K562 treated with DMSO at 1 percent for 12 hours (cell line): ENCODE results near the gene DECR2. TPM values are rescaled to one million over a fixed set of nuclear protein-coding genes. Genes with fewer than 3 reads are reported as not detected.

Experiments
- total RNA-seq: library from RNA; unstranded; fragments of 300-600 nt; gene quantifications from 2 replicates; pipeline ENCODE4 v1.2.3, GENCODE V29; 2022; ENCODE audit not compliant: insufficient read depth

The DECR2 gene, protein sequence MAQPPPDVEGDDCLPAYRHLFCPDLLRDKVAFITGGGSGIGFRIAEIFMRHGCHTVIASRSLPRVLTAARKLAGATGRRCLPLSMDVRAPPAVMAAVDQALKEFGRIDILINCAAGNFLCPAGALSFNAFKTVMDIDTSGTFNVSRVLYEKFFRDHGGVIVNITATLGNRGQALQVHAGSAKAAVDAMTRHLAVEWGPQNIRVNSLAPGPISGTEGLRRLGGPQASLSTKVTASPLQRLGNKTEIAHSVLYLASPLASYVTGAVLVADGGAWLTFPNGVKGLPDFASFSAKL
- 36.2 and 36.4 TPM in 2 replicates for total RNA-seq

DNA sequence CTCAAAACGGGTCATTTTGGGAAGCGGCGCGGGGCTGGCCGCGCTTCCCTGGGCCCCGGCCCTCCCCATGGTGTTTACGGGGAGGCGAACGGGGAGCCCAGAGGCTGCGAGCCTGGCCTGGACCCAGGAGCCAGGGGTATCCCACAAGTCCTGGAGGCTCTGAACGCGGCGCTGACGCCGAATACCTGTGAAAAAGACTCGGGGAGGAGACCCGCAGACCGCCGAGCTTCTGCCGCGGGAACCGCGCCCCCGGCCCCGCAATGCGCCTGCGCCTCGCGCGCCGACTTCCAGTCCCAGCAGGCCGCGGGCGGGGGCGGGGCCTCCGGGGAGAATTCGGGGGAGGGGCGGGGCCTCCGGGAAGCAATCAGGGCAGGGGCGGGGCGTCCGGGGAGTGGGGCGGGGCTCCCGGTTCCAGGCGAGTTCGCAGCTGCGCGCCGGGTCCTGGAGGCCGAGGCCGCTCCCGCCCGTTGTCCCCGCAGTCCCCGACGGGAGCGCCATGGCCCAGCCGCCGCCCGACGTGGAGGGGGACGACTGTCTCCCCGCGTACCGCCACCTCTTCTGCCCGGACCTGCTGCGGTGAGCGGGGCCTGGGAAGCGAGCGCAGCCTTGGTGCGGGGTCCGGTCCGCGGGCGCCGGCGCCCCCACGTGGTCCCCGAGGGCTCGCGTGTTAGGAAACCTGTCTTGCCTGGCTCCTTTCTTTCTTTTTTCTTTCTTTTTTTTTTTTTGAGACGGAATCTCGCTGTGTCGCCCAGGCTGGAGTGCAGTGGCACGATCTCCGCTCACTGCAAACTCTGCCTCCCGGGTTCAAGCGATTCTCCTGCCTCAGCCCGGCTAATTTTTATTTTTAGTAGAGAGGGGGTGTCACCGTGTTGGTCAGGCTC lies at the start of gene DECR2:
TSS of gene DECR2 (plus strand) at position 418 of the 881 bp plus-strand sequence. CDS start at position 497, 79 bp downstream.

DNA sequence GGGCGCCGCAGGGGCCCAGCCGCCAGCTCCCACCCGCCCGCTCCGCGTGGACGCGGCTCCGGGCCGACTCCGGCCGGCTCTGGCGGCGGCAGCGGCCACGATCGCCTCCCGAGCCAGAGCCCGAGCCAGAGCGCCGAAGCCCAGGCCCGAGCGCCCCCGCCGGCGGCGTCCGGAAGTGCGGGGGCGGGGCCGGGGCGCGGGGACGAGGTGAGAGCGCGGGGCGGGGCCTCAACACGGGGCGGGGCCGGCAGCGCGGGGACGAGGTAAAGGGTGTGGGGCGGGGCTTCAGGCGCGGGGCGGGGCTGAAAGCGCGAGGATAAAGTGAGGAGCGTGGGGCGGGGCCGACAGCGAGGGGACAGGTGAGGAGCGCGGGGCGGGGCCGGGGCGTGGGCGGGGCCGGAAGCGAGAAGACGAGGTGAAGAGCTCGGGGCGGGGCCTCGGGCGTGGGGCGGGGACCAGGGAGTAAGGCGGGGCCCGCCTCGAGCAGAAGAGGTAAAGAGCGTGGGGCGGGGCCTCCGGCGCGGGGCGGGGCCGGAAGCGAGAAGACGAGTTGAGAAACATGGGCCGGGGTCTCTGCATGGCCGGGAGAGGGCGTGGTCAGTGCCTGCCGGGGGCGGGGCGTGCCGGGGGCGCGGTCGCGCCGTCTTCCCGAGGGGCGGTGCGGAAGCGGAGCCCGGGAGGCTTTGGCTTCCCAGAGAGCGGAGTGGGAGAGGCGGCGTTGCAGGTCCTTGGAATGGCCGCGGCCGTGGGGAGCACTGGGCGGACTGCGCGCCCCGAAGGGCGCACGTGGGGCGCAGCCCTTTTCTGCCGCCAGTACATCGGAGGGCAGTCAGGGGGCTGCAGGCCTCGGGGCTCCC lies 48.9 kb upstream of the DECR2 start, which contains the start of gene AXIN1:
TSS of gene AXIN1 (minus strand) at position 177 of the 857 bp plus-strand sequence. CDS start 5,698 bp downstream, outside the sequence.

DNA sequence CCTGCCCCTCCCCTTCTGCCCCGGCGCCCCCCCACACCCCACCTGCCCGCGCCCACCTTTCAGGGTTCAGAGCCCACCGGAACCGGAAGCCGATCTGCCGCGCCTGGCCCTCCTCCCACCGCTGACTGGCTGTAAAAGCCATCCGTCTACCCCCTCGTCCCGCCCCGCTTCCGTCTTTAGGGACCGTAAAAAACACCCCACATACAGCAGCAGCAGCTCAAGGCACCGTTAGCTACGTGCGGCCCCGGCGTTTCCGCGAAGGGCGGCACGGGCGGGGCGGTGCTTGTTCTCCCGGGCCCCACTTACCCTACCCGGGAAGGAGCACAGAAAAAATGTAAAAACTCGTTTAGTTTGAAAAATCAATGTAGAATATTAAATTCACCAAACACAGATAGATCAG lies 31.2 kb upstream of the DECR2 start, which contains the start of gene MRPL28:
TSS of gene MRPL28 (minus strand) at position 96 of the 400 bp plus-strand sequence. CDS start 320 bp downstream, outside the sequence.

DNA sequence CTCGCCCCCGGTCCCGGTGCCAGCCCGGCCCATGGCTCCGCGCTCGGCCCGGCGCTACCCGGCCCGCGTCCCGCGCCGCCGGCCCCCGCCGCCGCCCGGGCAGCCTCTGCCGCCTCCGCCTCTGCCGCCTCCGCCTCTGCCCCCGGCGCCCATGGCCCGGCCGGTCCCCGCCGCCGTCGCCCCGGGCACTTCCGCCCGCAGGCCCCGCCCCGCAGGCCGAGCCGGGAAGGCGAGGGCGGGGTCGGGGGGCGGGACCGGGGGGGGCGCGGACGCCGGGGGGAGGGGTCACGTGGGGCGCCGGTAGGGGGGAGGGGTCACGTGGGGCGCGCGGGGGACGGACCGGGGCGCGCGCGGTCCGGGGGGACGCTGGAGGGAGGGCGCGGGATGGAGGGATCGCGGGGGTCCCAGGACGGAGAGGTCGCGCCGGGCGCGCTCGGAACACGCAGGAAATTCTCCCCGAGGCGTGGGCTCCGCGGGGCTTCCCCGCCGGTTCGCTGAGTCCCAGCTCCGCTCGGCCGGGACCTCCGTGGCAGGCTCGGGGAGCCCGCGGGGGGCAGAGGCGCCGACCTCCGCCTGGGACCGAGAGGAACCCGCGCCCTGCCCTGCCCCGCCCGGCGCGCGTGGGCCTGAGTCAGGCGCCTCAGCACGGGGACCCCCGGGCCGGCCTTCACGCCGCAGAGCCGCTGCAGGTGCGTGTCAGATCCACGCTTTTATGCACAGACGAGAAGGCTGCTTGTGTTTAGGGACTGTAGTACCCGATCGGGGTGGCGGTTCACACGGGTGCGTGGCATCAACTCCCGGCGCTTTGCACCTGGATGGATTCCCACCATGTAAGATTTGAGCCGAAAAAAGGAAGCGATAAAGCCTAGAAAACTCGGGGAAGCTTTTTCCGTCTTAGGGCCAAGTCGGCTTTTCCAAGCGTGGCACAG lies 19.6 kb upstream of the DECR2 start, which contains the start of gene PGAP6:
TSS of gene PGAP6 (minus strand) at position 190 of the 929 bp plus-strand sequence. CDS start at position 33, 157 bp downstream.

DNA sequence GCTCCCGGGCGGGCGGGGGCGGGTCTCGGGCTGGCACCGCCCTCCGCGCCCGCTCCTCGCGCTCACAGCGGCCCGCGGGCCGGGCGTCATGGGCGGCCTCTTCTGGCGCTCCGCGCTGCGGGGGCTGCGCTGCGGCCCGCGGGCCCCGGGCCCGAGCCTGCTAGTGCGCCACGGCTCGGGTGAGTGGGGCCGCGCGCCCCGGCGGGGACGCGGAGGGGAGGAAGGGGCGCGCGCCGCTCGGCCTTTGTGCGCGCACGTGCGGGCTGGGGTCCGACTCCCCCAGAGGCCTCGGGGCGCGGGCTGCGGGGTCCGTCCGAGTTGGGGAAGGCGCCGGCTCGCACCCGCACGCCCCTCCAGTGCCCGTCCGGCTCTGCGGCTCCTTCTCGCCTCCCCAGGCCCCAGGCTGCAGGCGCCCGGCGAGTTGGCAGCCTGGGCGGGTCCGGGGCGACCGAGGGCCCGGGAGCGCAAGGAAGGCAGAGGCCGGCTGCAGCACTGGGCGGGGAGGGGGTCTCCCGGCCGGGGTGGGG lies 4.5 kb upstream of the DECR2 start, which contains the start of gene NME4:
TSS of gene NME4 (plus strand) at position 65 of the 527 bp plus-strand sequence. CDS start at position 89, 24 bp downstream.

DNA sequence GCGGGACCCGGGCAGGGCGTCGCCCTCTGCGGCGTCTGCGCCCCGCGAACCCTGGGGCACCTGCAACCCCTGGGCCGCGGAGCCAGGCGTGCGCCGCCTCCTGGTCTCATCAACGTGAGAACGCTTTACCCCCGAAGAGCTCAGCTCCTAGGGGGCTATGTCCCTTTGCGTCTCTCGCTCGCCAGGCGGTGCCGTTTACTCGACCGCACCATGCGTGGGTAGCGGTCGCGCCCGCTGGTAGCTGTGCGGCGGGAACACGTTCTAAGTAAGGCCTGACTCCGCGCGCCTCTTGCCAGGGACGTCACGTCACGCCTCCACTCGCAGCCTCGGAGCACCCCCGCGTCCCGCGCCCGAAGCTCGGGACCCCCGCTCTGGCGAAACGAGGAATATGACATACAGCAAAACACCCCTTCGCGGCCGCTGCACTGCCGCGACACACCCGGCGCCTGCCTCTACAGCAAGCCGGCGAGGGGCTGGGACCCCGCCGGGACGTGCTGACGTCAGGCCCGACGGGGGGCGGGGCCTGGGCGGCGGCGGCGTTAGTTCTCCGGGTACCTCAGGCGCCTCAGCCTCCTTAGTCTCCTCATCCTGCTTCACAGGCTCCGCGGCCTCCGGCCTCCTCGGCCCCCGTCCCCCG lies 23.5 kb downstream of the DECR2 start, which contains the start of gene RAB11FIP3:
TSS of gene RAB11FIP3 (plus strand) at position 568 of the 637 bp plus-strand sequence. CDS start 358 bp downstream, outside the sequence.

Other genes with a start within 250 kb of the DECR2 start
- gene HBZ, start 249.2 kb upstream of the DECR2 start, total RNA-seq, result 91.5 and 152 TPM in 2 replicates
- not detected in 2 replicates for gene HBM, start 235.9 kb upstream of the DECR2 start, total RNA-seq
- gene HBA2, start 229.0 kb upstream of the DECR2 start, total RNA-seq, result 139 and 152 TPM in 2 replicates
- 556 and 839 TPM in 2 replicates for gene HBA1, start 225.2 kb upstream of the DECR2 start, total RNA-seq
- gene HBQ1, start 221.4 kb upstream of the DECR2 start, total RNA-seq, result 34.4 and 92.7 TPM in 2 replicates
- gene LUC7L, start 172.4 kb upstream of the DECR2 start, total RNA-seq, result 48.4 and 56.4 TPM in 2 replicates
- gene FAM234A, start 167.1 kb upstream of the DECR2 start, total RNA-seq, result 78.1 and 81.9 TPM in 2 replicates
- not detected in 2 replicates for gene RGS11, start 125.9 kb upstream of the DECR2 start, total RNA-seq
- gene ARHGDIG, start 121.3 kb upstream of the DECR2 start, total RNA-seq, result not detected in 2 replicates
- not detected in 2 replicates for gene PDIA2, start 118.7 kb upstream of the DECR2 start, total RNA-seq
- gene AXIN1, start 49.2 kb upstream of the DECR2 start, total RNA-seq, result 28.6 and 39.4 TPM in 2 replicates
- 89.7 and 105 TPM in 2 replicates for gene MRPL28, start 31.3 kb upstream of the DECR2 start, total RNA-seq
- 86.0 and 95.6 TPM in 2 replicates for gene PGAP6, start 19.9 kb upstream of the DECR2 start, total RNA-seq
- 138 and 154 TPM in 2 replicates for gene NME4, start 4.7 kb upstream of the DECR2 start, total RNA-seq
- gene RAB11FIP3, start 23.8 kb downstream of the DECR2 start, total RNA-seq, result 10.5 and 18.8 TPM in 2 replicates
- 40.3 and 60.1 TPM in 2 replicates for gene CAPN15, start 125.8 kb downstream of the DECR2 start, total RNA-seq
- not detected in 2 replicates for gene PRR35, start 158.5 kb downstream of the DECR2 start, total RNA-seq
- 8.4 and 8.5 TPM in 2 replicates for gene NHLRC4, start 165.1 kb downstream of the DECR2 start, total RNA-seq
- 31.0 and 43.5 TPM in 2 replicates for gene PIGQ, start 168.1 kb downstream of the DECR2 start, total RNA-seq
- gene RAB40C, start 188.2 kb downstream of the DECR2 start, total RNA-seq, result 26.5 and 38.7 TPM in 2 replicates
- gene WFIKKN1, start 229.1 kb downstream of the DECR2 start, total RNA-seq, result 10.4 and 11.0 TPM in 2 replicates
- 95.4 and 142 TPM in 2 replicates for gene METTL26, start 234.4 kb downstream of the DECR2 start, total RNA-seq
- 62.3 and 95.4 TPM in 2 replicates for gene MCRIP2, start 239.9 kb downstream of the DECR2 start, total RNA-seq
- gene WDR90, start 247.5 kb downstream of the DECR2 start, total RNA-seq, result 3.2 and 3.7 TPM in 2 replicates